ENCODE results near the gene CAB39. TPM values are rescaled to one million over a fixed set of nuclear protein-coding genes. Genes with fewer than 3 reads are reported as not detected.

Gene CAB39
- total and polyA plus RNA-seq, 5 donors: 47.2 to 100.0 (median 87.3) TPM

GRCh38 chr2:230863442-230864121 lies 150.9 kb downstream of the CAB39 start:
- intact Hi-C loops (cut with DNase I): no loop called here
- H3K27me3 ChIP-seq (ENCODE audit: control insufficient read depth, insufficient read depth): no peaks in the 10 kb centered on the region

GRCh38 chr2:230864122-230864604 lies 151.5 kb downstream of the CAB39 start:
- ATAC-seq: no peak
- intact Hi-C loops (cut with DNase I): no loop called here
- no peaks in the 10 kb centered on the region for H3K4me1 ChIP-seq (ENCODE audit: control insufficient read depth, insufficient read depth, low read length)
- no peak for DNase-seq
- no peaks in the 10 kb centered on the region for H3K9me3 ChIP-seq (ENCODE audit: control insufficient read depth, low read length)
- no peak overlapping the region for H3K27ac ChIP-seq (ENCODE audit: low read length)
- peak overlapping the region; percentile 45 for H3K4me3 ChIP-seq (ENCODE audit: low read length)
- 48% methylated on average over 18 of the region's 18 CpGs for WGBS
- no peaks in the 10 kb centered on the region for H3K27me3 ChIP-seq (ENCODE audit: control insufficient read depth, insufficient read depth)

More at GRCh38 chr2:230863442-230864121, 150.9 kb downstream of the CAB39 start:
- no peak for ATAC-seq
- no peaks in the 10 kb centered on the region for H3K9me3 ChIP-seq (ENCODE audit: control insufficient read depth, low read length)
- no peak overlapping the region for H3K4me3 ChIP-seq (ENCODE audit: low read length)
- DNase-seq: no peak
- WGBS: 77% methylated on average over 13 of the region's 13 CpGs
- H3K4me1 ChIP-seq (ENCODE audit: control insufficient read depth, insufficient read depth, low read length): no peaks in the 10 kb centered on the region
- no peak overlapping the region for H3K27ac ChIP-seq (ENCODE audit: low read length)

- under 1% methylated on average over 76 of the region's 76 CpGs for WGBS
- DNase-seq: peak; percentile 65 to 87 (median 80)
- H3K27me3 ChIP-seq (ENCODE audit: control insufficient read depth, insufficient read depth): no peaks in the 10 kb centered on the region
- H3K27ac ChIP-seq (ENCODE audit: low read length): no peak within 1 kb of the TSS
- no peaks in the 10 kb centered on the region for H3K9me3 ChIP-seq (ENCODE audit: control insufficient read depth, low read length)
- intact Hi-C loops (cut with DNase I): no loop called here
- no peaks in the 10 kb centered on the region for H3K4me1 ChIP-seq (ENCODE audit: control insufficient read depth, insufficient read depth, low read length)
- H3K4me3 ChIP-seq (ENCODE audit: low read length): peak within 1 kb of the TSS; percentile 45
- ATAC-seq: peak; percentile 79 to 84
Measured at GRCh38 chr2:230864605-230865306, 152.1 kb downstream of the CAB39 start, which contains the start of gene ITM2C. Gene ITM2C (plus strand): TSS chr2:230864942. CDS start chr2:230865026, 84 bp downstream.

GRCh38 chr2:230865307-230865765 lies 152.7 kb downstream of the CAB39 start:
- intact Hi-C loops (cut with DNase I): no loop called here
- Histone ChIP-seq H3K9me3 (ENCODE audit: control insufficient read depth, low read length) (no peaks in the 10 kb centered on the region), H3K27ac (ENCODE audit: low read length) (no peak overlapping the region), H3K27me3 (ENCODE audit: control insufficient read depth, insufficient read depth) (no peaks in the 10 kb centered on the region), H3K4me1 (ENCODE audit: control insufficient read depth, insufficient read depth, low read length) (no peaks in the 10 kb centered on the region), H3K4me3 (ENCODE audit: low read length) (peak overlapping the region; percentile 45)
- ATAC-seq: no peak
- no peak for DNase-seq
- 2% methylated on average over 24 of the region's 24 CpGs for WGBS

GRCh38 chr2:230865766-230866755 lies 153.4 kb downstream of the CAB39 start:
- 12% methylated on average over 35 of the region's 35 CpGs for WGBS
- peak; percentile 13 to 34 for ATAC-seq
- H3K4me1 ChIP-seq (ENCODE audit: control insufficient read depth, insufficient read depth, low read length): no peaks in the 10 kb centered on the region

GRCh38 chr2:230866756-230867523 lies 154.3 kb downstream of the CAB39 start:
- no peak overlapping the region for H3K27ac ChIP-seq (ENCODE audit: low read length)
- no peak overlapping the region for H3K4me3 ChIP-seq (ENCODE audit: low read length)
- intact Hi-C loops (cut with DNase I): loop anchor here in 1 of 4 donors (2.0 kb wide), 1 partner anchor 16 kb away; no protein-coding TSS in a partner anchor
- DNase-seq (peak in 2 of 3 donors; percentile 39 to 68), ATAC-seq (no peak)
- whole genome bisulfite sequencing: 28% methylated on average over 13 of the region's 13 CpGs
- H3K9me3 ChIP-seq (ENCODE audit: control insufficient read depth, low read length): no peaks in the 10 kb centered on the region
- no peaks in the 10 kb centered on the region for H3K27me3 ChIP-seq (ENCODE audit: control insufficient read depth, insufficient read depth)
- H3K4me1 ChIP-seq (ENCODE audit: control insufficient read depth, insufficient read depth, low read length): no peaks in the 10 kb centered on the region

More at GRCh38 chr2:230865766-230866755, 153.4 kb downstream of the CAB39 start:
- intact Hi-C loops (cut with DNase I): loop anchor here in 1 of 4 donors (2.0 kb wide), 1 partner anchor 17 kb away; no protein-coding TSS in a partner anchor
- no peaks in the 10 kb centered on the region for H3K9me3 ChIP-seq (ENCODE audit: control insufficient read depth, low read length)
- H3K4me3 ChIP-seq (ENCODE audit: low read length): peak overlapping the region; percentile 45
- peak in 2 of 3 donors; percentile 69 to 70 for DNase-seq
- H3K27ac ChIP-seq (ENCODE audit: low read length): no peak overlapping the region
- H3K27me3 ChIP-seq (ENCODE audit: control insufficient read depth, insufficient read depth): no peaks in the 10 kb centered on the region

- no peak for ATAC-seq
- H3K27me3 ChIP-seq (ENCODE audit: control insufficient read depth, insufficient read depth): no peaks in the 10 kb centered on the region
- intact Hi-C loops (cut with DNase I): no loop called here
- DNase-seq: no peak
- WGBS: 53% methylated on average over 15 of the region's 15 CpGs
- no peaks in the 10 kb centered on the region for H3K9me3 ChIP-seq (ENCODE audit: control insufficient read depth, low read length)
- no peaks in the 10 kb centered on the region for H3K4me1 ChIP-seq (ENCODE audit: control insufficient read depth, insufficient read depth, low read length)
- no peak overlapping the region for H3K4me3 ChIP-seq (ENCODE audit: low read length)
- H3K27ac ChIP-seq (ENCODE audit: low read length): no peak overlapping the region
Measured at GRCh38 chr2:230868161-230868946, 155.7 kb downstream of the CAB39 start.

- no peak overlapping the region for H3K27ac ChIP-seq (ENCODE audit: low read length)
Measured at GRCh38 chr2:230868947-230869913, 156.6 kb downstream of the CAB39 start.

More at GRCh38 chr2:230868947-230869913, 156.6 kb downstream of the CAB39 start:
- H3K4me1 ChIP-seq (ENCODE audit: control insufficient read depth, insufficient read depth, low read length): no peaks in the 10 kb centered on the region
- H3K4me3 ChIP-seq (ENCODE audit: low read length): no peak overlapping the region
- WGBS: 69% methylated on average over 19 of the region's 19 CpGs
- ATAC-seq: no peak
- intact Hi-C loops (cut with DNase I): no loop called here
- H3K27me3 ChIP-seq (ENCODE audit: control insufficient read depth, insufficient read depth): no peaks in the 10 kb centered on the region
- H3K9me3 ChIP-seq (ENCODE audit: control insufficient read depth, low read length): no peaks in the 10 kb centered on the region
- peak in 1 of 3 donors; percentile 18 for DNase-seq
